HepG2 (cell line): ENCODE results near the gene ZNF618. TPM values are rescaled to one million over a fixed set of nuclear protein-coding genes. Genes with fewer than 3 reads are reported as not detected.
A peak's percentile ranks its signal among the peaks of the same experiment; 100 is the strongest.

Experiments used
- ATAC-seq: fragments of 200-7000 bp; cut with Tn5 transposase; 3 replicates; pipeline ENCODE4 v1.9.1; 2020; ENCODE audit warnings: mild to moderate bottlenecking, moderate library complexity
- BruUV-seq: library from RNA; stranded (reverse); fragments of 400-500 nt; replicated peaks from 2 replicates; lab custom pipeline; 2021; lab: Mats Ljungman, UMichigan
- CTCF ChIA-PET: fragments of 300-600 bp; formaldehyde crosslinking; extraction: SDS; loops from one replicate; lab custom pipeline; 2021; ENCODE audit warnings: low total read pairs, inconsistent platforms, low intra/inter-chr PET ratio; lab: Yijun Ruan, JAX
- POLR2A ChIA-PET: fragments of 350-600 bp; sonication (Branson Sonifier 250); formaldehyde crosslinking; loops from one replicate; lab custom pipeline; 2020; ENCODE audit warnings: antibody characterized with exemption, inconsistent platforms; lab: Yijun Ruan, JAX
- DNase-seq: peaks from one replicate; pipeline ENCODE4 v3.0.0-alpha.2; 2015; ENCODE audit warnings: low spot score
- FAIRE-seq: peaks from 3 replicates; lab custom pipeline; 2011; peaks lifted over from hg19 to GRCh38; lab: Jason Lieb, UNC
- H2AFZ ChIP-seq: one replicate; pipeline ENCODE4 v1.6.1; 2011; ENCODE audit warnings: low read length, inconsistent platforms
- H3K27ac ChIP-seq: fragments of 300-600 bp; 3 replicates; pipeline ENCODE4 v1.8.0; 2011; ENCODE audit warnings: mixed run types, mild to moderate bottlenecking, mixed read lengths, low read length, inconsistent platforms; ENCODE audit not compliant: insufficient read depth; ENCODE audit errors: extremely low read length
- H3K27me3 ChIP-seq, 2 experiments: fragments of 200-600 bp in 1 of 2; 2 replicates in 1 of 2; 3 replicates in 1 of 2; pipeline versions ENCODE4 v1.6.0 to v1.8.0; 2011; ENCODE audit warnings: low read length in 2 of 2, mild to moderate bottlenecking in 2 of 2, moderate library complexity in 2 of 2, inconsistent platforms in 1 of 2; ENCODE audit not compliant: insufficient read depth in 2 of 2, control insufficient read depth in 1 of 2
- H3K36me3 ChIP-seq, 2 experiments: fragments of 200-600 bp in 1 of 2; replicated peaks in 1 of 2; 2 replicates in 1 of 2; 3 replicates in 1 of 2; pipeline versions ENCODE4 v1.5.1 to v1.8.0; 2011; ENCODE audit warnings: low read length in 2 of 2, inconsistent platforms in 1 of 2; ENCODE audit not compliant: insufficient read depth in 2 of 2, control insufficient read depth in 1 of 2
- H3K4me1 ChIP-seq: 2 replicates; pipeline ENCODE4 v1.5.1; 2012; ENCODE audit warnings: low read length, inconsistent platforms; ENCODE audit not compliant: insufficient read depth
- H3K4me2 ChIP-seq: 2 replicates; pipeline ENCODE4 v1.6.0; 2011; ENCODE audit warnings: low read depth, low read length, inconsistent platforms
- H3K4me3 ChIP-seq, 3 experiments: fragments of 200-600 bp in 1 of 3; sonication (generic), shearing (Covaris generic) in 1 of 3; replicated peaks in 1 of 3; 2 replicates each; pipeline ENCODE4 v1.5.1; 2011 to 2016; ENCODE audit warnings: low read length in 3 of 3, inconsistent platforms in 2 of 3, low read depth in 2 of 3, mild to moderate bottlenecking in 2 of 3, control low read depth in 1 of 3, mixed read lengths in 1 of 3; ENCODE audit not compliant: insufficient read depth in 1 of 3
- H3K79me2 ChIP-seq: one replicate; pipeline ENCODE4 v1.6.1; 2011; ENCODE audit warnings: low read length, inconsistent platforms; ENCODE audit not compliant: insufficient read depth
- H3K9ac ChIP-seq: 2 replicates; pipeline ENCODE4 v1.6.0; 2011; ENCODE audit warnings: mild to moderate bottlenecking, low read depth, low read length, inconsistent platforms; ENCODE audit not compliant: insufficient read depth
- H3K9me3 ChIP-seq: 2 replicates; pipeline ENCODE4 v1.5.1; 2012; ENCODE audit warnings: mild to moderate bottlenecking, low read length
- H4K20me1 ChIP-seq: 2 replicates; pipeline ENCODE4 v1.6.0; 2011; ENCODE audit warnings: inconsistent platforms, mild to moderate bottlenecking, low read length, moderate library complexity; ENCODE audit not compliant: insufficient read depth
- EHMT2 ChIP-seq: fragments of 200-600 bp; sonication (generic); IDR thresholded peaks from 2 replicates; pipeline ENCODE4 v1.7.0; 2017; ENCODE audit warnings: antibody characterized with exemption, low read depth, low read length, borderline replicate concordance
- ELF3 ChIP-seq: IDR thresholded peaks from 2 replicates; pipeline ENCODE4 v1.6.1; 2016; ENCODE audit warnings: missing genetic modification reagents, missing compliant biosample characterization
- EP300 ChIP-seq, 3 experiments: sonication (generic) in 1 of 3; formaldehyde crosslinking in 1 of 3; IDR thresholded peaks; 2 replicates each; pipeline versions ENCODE4 v1.5.1 to v1.6.1; 2011 to 2020; ENCODE audit warnings: low read depth in 2 of 3, low read length in 2 of 3, borderline replicate concordance in 1 of 3, improper control_type of control experiment in 1 of 3, mild to moderate bottlenecking in 1 of 3, missing genetic modification reagents in 1 of 3, moderate library complexity in 1 of 3
- GLI4 ChIP-seq: sonication (generic); formaldehyde crosslinking; IDR thresholded peaks from 2 replicates; pipeline ENCODE4 v1.5.1; 2020; ENCODE audit warnings: missing genetic modification reagents, mild to moderate bottlenecking, moderate library complexity, borderline replicate concordance
- SSRP1 ChIP-seq: IDR thresholded peaks from 2 replicates; pipeline ENCODE4 v1.6.1; 2016; ENCODE audit warnings: control low read depth
- ZNF256 ChIP-seq: sonication (generic); formaldehyde crosslinking; conservative IDR thresholded peaks from 2 replicates; pipeline ENCODE4 v1.4.0; 2020; ENCODE audit warnings: missing genetic modification reagents
- ZNF264 ChIP-seq: sonication (generic); formaldehyde crosslinking; IDR thresholded peaks from 2 replicates; pipeline ENCODE4 v1.4.0; 2020; ENCODE audit warnings: missing genetic modification reagents
- ZNF446 ChIP-seq: sonication (generic); formaldehyde crosslinking; IDR thresholded peaks from 2 replicates; pipeline ENCODE4 v1.5.0; 2020; ENCODE audit warnings: mild to moderate bottlenecking, missing genetic modification reagents
- ZNF564 ChIP-seq: sonication (generic); formaldehyde crosslinking; IDR thresholded peaks from 2 replicates; pipeline ENCODE4 v1.8.1; 2023; ENCODE audit warnings: mild to moderate bottlenecking, missing genetic modification reagents
- ZNF589 ChIP-seq: sonication (generic); formaldehyde crosslinking; conservative IDR thresholded peaks from 2 replicates; pipeline ENCODE4 v1.8.0; 2022; ENCODE audit warnings: mild to moderate bottlenecking, moderate library complexity, missing genetic modification reagents
- WGBS: methylation state at CpG from one replicate; pipeline ENCODE4 v1.1.6; 2017; ENCODE audit warnings: low lambda C conversion rate; 5-methylcytosine and 5-hydroxymethylcytosine counted together
- in situ Hi-C: cut with HindIII; loops from 2 replicates; pipeline ENCODE4 v1.10.0; 2017; ENCODE audit warnings: low pct_unique_long_range_greater_than_20kb; ENCODE audit not compliant: extremely low pct_ligation_motif_present
- intact Hi-C: fragments of 100-400 bp; cut with micrococcal nuclease; formaldehyde crosslinking; loops from one replicate; pipeline ENCODE4 v1.10.0; 2022; ENCODE audit not compliant: unreplicated experiment
- polyA plus RNA-seq, 8 experiments: library from polyadenylated mRNA; depleted of rRNA in 3 of 8; stranded (reverse) in 7 of 8; unstranded in 1 of 8; fragments of >200 nt; fragmentation: Illumina TruSeq in 4 of 8; extraction: Trizol in 4 of 8; gene quantifications; 2 replicates each; pipeline versions ENCODE4 v1.2.1 to v1.2.3, GENCODE V29; 2011 to 2016; ENCODE audit warnings: low read depth in 4 of 8, missing spikeins in 1 of 8, mixed read lengths in 1 of 8; ENCODE audit not compliant: insufficient read depth in 1 of 8
- total RNA-seq, 5 experiments: library from RNA; depleted of rRNA; stranded (reverse); fragments of >200 nt; fragmentation: Illumina TruSeq; extraction: Trizol; gene quantifications; 2 replicates each; pipeline ENCODE4 v1.2.3, GENCODE V29; 2016; ENCODE audit warnings: low read depth in 1 of 5
- TF ChIP-seq, protein P1 (sequence below): sonication (generic); formaldehyde crosslinking; IDR thresholded peaks from 2 replicates; pipeline ENCODE4 v1.4.0; 2020; ENCODE audit warnings: mild to moderate bottlenecking, low read depth, missing genetic modification reagents
- TF ChIP-seq, protein P2 (sequence below): IDR thresholded peaks from 2 replicates; pipeline ENCODE4 v1.6.1; 2018; ENCODE audit warnings: missing genetic modification reagents, mild to moderate bottlenecking, missing compliant biosample characterization
- TF ChIP-seq, protein P3 (sequence below): sonication (generic); formaldehyde crosslinking; IDR thresholded peaks from 2 replicates; pipeline ENCODE4 v1.8.0; 2022; ENCODE audit warnings: missing genetic modification reagents, mild to moderate bottlenecking, inconsistent platforms, borderline replicate concordance
- TF ChIP-seq, protein P4 (sequence below): sonication (generic); formaldehyde crosslinking; IDR thresholded peaks from 2 replicates; pipeline ENCODE4 v1.4.0; 2020; ENCODE audit warnings: mild to moderate bottlenecking, missing genetic modification reagents

Gene ZNF618
- total and polyA plus RNA-seq, 2 of the 13 experiments (the other 11 are each of a cell fraction or from before 2014, with no cell fraction given), result 0.07 TPM

DNA sequence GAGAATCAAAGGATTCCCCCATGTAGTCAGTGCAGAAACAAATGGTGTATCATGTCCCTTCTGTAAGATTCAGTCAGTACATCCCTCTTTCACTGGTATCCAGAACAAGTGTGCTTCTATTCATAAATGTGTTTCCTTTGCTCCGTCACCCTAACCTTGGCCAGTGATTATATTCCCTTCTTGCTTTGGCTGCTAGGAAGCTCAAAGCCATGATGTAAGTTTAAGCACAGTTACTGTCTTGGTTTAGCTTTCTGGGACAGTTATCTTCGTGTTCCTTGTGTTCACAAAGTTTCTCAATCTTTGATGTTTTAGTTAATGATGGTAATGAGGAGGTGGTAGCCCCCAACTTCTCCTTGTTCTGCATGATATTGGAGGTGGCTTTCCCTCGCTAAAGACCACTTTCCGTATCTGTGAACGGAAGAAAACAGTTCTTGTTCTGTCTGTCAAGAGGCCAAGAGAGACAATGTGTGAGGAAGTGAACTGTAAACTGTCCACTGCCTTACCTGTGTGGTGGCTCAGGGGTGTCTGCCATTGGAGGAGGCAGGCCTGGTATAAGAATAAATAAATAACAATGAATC is 204.2 kb downstream of the ZNF618 start:
- peaks cover 38% of the 10 kb centered on the region for H3K79me2 ChIP-seq
- in situ Hi-C loops (no loop called here), intact Hi-C loops (loop anchor here (5.0 kb wide), 1 partner anchor 187 kb away; no protein-coding TSS in a partner anchor)
- no peak overlapping the region for H2AFZ ChIP-seq
- ChIA-PET POLR2A (interaction anchor here (1.2 to 7.4 kb wide), 16 partner anchors 9 to 244 kb away, joined by 4 to 75 read pairs (median 18); partner anchors contain the start of genes COL27A1 and KIF12), CTCF (no interaction called here)
- peak overlapping the region in 2 of 3 experiments; percentile 9 to 47; a peak in 2 of 6 replicates for H3K4me3 ChIP-seq
- H3K4me2 ChIP-seq, result peak overlapping the region; percentile 81
- H3K27ac ChIP-seq, result peak overlapping the region; percentile 98
- H3K9ac ChIP-seq, result peak overlapping the region; percentile 87
- H3K27me3 ChIP-seq, result no peaks in the 10 kb centered on the region; a peak in 1 of 5 replicates
- no peak for FAIRE-seq
- no peaks in the 10 kb centered on the region for H3K9me3 ChIP-seq
- WGBS, result 14% methylated on average over 5 of the region's 5 CpGs
- DNase-seq, result no peak
- peak; percentile 7 for ATAC-seq
- H3K4me1 ChIP-seq, result peaks cover 78% of the 10 kb centered on the region
- H3K36me3 ChIP-seq, result peaks cover 8 to 11% of the 10 kb centered on the region in 2 experiments; a peak in 4 of 5 replicates
- BruUV-seq, result no TSS peak
- peaks cover 13% of the 10 kb centered on the region for H4K20me1 ChIP-seq
- TF ChIP-seq EP300 (IDR thresholded peaks at IDR 0.05; ENCODE audit: low read depth in 2 of 2, low read length in 2 of 2), result no peak
- no peak for TF ChIP-seq EP300 (CRISPR knock-in tag; IDR thresholded peaks at IDR 0.05; ENCODE audit: borderline replicate concordance)
- TF ChIP-seq, protein P1, sequence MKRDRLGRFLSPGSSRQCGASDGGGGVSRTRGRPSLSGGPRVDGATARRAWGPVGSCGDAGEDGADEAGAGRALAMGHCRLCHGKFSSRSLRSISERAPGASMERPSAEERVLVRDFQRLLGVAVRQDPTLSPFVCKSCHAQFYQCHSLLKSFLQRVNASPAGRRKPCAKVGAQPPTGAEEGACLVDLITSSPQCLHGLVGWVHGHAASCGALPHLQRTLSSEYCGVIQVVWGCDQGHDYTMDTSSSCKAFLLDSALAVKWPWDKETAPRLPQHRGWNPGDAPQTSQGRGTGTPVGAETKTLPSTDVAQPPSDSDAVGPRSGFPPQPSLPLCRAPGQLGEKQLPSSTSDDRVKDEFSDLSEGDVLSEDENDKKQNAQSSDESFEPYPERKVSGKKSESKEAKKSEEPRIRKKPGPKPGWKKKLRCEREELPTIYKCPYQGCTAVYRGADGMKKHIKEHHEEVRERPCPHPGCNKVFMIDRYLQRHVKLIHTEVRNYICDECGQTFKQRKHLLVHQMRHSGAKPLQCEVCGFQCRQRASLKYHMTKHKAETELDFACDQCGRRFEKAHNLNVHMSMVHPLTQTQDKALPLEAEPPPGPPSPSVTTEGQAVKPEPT (CRISPR knock-in tag), result no peak
- TF ChIP-seq ZNF564, result 0 out of 2 replicates have a peak, but pooled peaks have one; percentile 11
- peak; percentile 4; the same call in 1 of the 2 replicates for TF ChIP-seq ELF3
- TF ChIP-seq EHMT2, result peak; percentile 22
- TF ChIP-seq, protein P2, sequence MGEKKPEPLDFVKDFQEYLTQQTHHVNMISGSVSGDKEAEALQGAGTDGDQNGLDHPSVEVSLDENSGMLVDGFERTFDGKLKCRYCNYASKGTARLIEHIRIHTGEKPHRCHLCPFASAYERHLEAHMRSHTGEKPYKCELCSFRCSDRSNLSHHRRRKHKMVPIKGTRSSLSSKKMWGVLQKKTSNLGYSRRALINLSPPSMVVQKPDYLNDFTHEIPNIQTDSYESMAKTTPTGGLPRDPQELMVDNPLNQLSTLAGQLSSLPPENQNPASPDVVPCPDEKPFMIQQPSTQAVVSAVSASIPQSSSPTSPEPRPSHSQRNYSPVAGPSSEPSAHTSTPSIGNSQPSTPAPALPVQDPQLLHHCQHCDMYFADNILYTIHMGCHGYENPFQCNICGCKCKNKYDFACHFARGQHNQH (CRISPR knock-in tag), result no peak; the same call in 1 of the 2 replicates
- no peak for TF ChIP-seq ZNF446
- 0 out of 2 replicates have a peak, but pooled peaks have one; percentile 18 for TF ChIP-seq ZNF264 (CRISPR knock-in tag)
- TF ChIP-seq ZNF589 (CRISPR knock-in tag), result no peak
- no peak for TF ChIP-seq GLI4 (CRISPR knock-in tag)
- TF ChIP-seq, protein P3, sequence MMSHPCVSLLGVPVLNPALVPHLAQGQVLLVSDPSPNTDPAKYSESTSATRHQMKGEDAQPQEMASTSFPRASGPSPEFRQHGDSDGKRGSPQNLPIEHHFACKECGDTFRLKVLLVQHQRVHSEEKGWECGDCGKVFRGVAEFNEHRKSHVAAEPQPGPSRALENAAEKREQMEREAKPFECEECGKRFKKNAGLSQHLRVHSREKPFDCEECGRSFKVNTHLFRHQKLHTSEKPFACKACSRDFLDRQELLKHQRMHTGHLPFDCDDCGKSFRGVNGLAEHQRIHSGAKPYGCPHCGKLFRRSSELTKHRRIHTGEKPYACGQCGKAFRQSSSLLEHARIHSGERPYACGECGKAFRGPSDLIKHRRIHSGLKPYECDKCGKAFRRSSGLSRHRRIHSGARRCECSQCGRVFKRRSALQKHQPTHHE (CRISPR knock-in tag), result 0 out of 2 replicates have a peak, but pooled peaks have one; percentile 1
- TF ChIP-seq, protein P4, sequence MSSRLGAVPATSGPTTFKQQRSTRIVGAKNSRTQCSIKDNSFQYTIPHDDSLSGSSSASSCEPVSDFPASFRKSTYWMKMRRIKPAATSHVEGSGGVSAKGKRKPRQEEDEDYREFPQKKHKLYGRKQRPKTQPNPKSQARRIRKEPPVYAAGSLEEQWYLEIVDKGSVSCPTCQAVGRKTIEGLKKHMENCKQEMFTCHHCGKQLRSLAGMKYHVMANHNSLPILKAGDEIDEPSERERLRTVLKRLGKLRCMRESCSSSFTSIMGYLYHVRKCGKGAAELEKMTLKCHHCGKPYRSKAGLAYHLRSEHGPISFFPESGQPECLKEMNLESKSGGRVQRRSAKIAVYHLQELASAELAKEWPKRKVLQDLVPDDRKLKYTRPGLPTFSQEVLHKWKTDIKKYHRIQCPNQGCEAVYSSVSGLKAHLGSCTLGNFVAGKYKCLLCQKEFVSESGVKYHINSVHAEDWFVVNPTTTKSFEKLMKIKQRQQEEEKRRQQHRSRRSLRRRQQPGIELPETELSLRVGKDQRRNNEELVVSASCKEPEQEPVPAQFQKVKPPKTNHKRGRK (CRISPR knock-in tag), result no peak
- TF ChIP-seq ZNF256, result 0 out of 2 replicates have a peak, but pooled peaks have one; percentile 16
- TF ChIP-seq SSRP1, result 0 out of 2 replicates have a peak, but pooled peaks have one; percentile 71
